EL (cell line): ENCODE data around the gene DET1.

ENCODE experiments used
- DNase-seq: peaks from one replicate; pipeline ENCODE4 v3.0.0-alpha.2; 2016

DET1 gene

GRCh38 chr15:88463870-88464532 is 82.5 kb downstream of the DET1 start:
- DNase-seq, result no peak
